Gastroesophageal sphincter (tissue), 3 donors: ENCODE data around the gene CBFA2T2.

Experiments used
- EP300 ChIP-seq: sonication (generic); formaldehyde crosslinking; IDR thresholded peaks from one replicate; pipeline ENCODE4 v1.6.1; 2017; ENCODE audit warnings: antibody characterized with exemption, mild to moderate bottlenecking
- POLR2A ChIP-seq, 2 donors: fragments of 450-650 bp; IDR thresholded peaks; one replicate each; pipeline ENCODE4 v1.6.1; 2017; ENCODE audit warnings: antibody characterized with exemption in 2 of 2, mild to moderate bottlenecking in 2 of 2, moderate library complexity in 1 of 2
- TF ChIP-seq, protein P1 (sequence below), 4 experiments: fragments of 200-600 bp in 2 of 4; fragments of 450-650 bp in 2 of 4; sonication (generic) in 1 of 4; IDR thresholded peaks; one replicate each; pipeline ENCODE4 v1.5.1; 2017 to 2019; ENCODE audit warnings: antibody characterized with exemption in 4 of 4, mild to moderate bottlenecking in 2 of 4, moderate library complexity in 2 of 4

- TF ChIP-seq, protein P1, sequence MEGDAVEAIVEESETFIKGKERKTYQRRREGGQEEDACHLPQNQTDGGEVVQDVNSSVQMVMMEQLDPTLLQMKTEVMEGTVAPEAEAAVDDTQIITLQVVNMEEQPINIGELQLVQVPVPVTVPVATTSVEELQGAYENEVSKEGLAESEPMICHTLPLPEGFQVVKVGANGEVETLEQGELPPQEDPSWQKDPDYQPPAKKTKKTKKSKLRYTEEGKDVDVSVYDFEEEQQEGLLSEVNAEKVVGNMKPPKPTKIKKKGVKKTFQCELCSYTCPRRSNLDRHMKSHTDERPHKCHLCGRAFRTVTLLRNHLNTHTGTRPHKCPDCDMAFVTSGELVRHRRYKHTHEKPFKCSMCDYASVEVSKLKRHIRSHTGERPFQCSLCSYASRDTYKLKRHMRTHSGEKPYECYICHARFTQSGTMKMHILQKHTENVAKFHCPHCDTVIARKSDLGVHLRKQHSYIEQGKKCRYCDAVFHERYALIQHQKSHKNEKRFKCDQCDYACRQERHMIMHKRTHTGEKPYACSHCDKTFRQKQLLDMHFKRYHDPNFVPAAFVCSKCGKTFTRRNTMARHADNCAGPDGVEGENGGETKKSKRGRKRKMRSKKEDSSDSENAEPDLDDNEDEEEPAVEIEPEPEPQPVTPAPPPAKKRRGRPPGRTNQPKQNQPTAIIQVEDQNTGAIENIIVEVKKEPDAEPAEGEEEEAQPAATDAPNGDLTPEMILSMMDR (IDR thresholded peaks at IDR 0.05), result no peak
- TF ChIP-seq POLR2A (IDR thresholded peaks at IDR 0.05), result no peak
- no peak for TF ChIP-seq EP300
Measured at GRCh38 chr20:33601861-33602260, 112.0 kb downstream of the CBFA2T2 start.
